Activated naive CD4-positive, alpha-beta T cell treated with anti-CD3 and anti-CD28 coated beads, Interleukin-2, amount 50 U/mL, for 72 hours (primary cell): Measurements from ENCODE around the gene KLF3. TPM values are rescaled to one million over a fixed set of nuclear protein-coding genes. Genes with fewer than 3 reads are reported as not detected.

Experiments
- ATAC-seq, 2 donors: fragments of 150-1000 bp; cut with Tn5 transposase; 2 replicates each; pipeline ENCODE4 v1.10.0; 2021; ENCODE audit warnings: mild to moderate bottlenecking in 2 of 2, moderate library complexity in 2 of 2
- DNase-seq, 2 donors: peaks; one replicate each; pipeline ENCODE4 v3.0.0; 2021 to 2022; ENCODE audit warnings: low spot score in 2 of 2
- H3K27ac Mint-ChIP-seq, 2 donors: one replicate each; pipeline ENCODE4 v1.8.0; 2022; ENCODE audit warnings: mild to moderate bottlenecking in 2 of 2, mixed read lengths in 2 of 2
- H3K36me3 Mint-ChIP-seq, 2 donors: one replicate each; pipeline ENCODE4 v1.8.0; 2022; ENCODE audit warnings: mixed read lengths in 2 of 2
- H3K9me3 Mint-ChIP-seq, 2 donors: one replicate each; pipeline ENCODE4 v1.8.0; 2022; ENCODE audit warnings: mixed read lengths in 2 of 2
- total RNA-seq, 2 donors: library from RNA; stranded (reverse); gene quantifications; one replicate each; pipeline ENCODE4 v1.2.3, GENCODE V29; 2022

Gene KLF3
- total RNA-seq, 2 donors from 2014 or later: 6.9 to 10.1 TPM

DNA sequence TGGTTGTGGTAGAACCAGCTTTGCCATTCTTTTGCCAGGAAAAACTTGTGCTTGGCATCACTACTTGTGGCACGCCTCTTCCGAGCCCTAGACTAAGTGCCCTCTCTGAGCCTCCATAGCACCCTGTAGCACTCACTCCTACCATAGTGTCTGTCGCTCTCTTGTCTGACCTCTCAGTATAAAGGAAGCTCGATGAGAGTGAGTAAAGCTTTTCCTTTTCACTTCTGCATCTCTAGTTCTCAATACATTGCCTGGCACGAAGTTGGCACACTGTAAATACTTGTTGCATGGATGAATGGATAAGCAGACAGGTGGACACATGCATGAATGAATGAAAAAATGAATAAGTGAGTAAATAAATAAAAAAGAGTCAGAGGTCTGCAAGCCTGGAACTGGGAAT, 70.4 kb downstream of the KLF3 start:
- Mint-ChIP-seq H3K27ac (no peak overlapping the region), H3K36me3 (peaks cover 0 to 9% of the 10 kb centered on the region in 2 donors), H3K9me3 (peaks cover 13 to 14% of the 10 kb centered on the region in 2 donors)
- ATAC-seq (no peak), DNase-seq (no peak)

DNA sequence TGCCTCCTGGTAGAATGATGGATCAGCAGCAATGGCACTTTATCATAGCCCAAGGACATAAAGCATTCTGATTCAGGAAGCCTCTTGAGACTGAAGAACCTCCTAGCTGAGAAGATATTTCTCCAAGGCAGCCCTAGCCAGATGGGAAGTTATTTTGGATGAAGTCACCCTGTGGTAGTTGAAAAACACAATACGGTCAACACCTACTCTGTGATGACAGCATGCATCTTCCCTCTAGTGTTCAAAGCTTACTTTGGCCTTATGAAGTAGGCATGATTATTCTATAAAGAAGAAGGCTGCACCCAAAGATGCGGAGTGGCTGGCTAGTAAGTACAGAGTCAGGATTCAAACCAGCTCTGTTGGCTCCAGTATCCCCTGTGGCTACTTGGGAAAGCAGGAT, 70.9 kb downstream of the KLF3 start:
- H3K27ac Mint-ChIP-seq: no peak overlapping the region
- peaks cover 0 to 9% of the 10 kb centered on the region in 2 donors for H3K36me3 Mint-ChIP-seq
- ATAC-seq (no peak), DNase-seq (no peak)
- H3K9me3 Mint-ChIP-seq: peaks cover 13 to 14% of the 10 kb centered on the region in 2 donors

DNA sequence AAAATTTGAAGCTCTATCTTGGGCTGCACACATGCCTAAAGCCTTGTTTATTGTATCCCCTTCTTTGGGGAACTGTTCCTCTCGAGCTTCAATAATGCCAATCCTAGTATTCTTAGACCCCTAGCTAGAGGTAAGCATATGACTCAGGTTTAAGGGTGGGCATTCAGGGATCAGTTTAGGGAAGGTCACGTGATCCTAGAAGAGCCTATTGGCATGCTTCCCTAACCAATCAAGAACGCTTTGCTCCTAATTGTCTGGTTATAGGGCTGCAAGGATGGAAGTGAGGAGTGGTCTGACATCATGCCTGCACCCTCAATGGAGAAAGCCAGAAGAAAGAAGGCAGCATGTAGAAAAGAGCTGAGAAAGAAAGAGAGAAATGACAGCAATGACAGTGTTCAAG, 71.9 kb downstream of the KLF3 start:
- ATAC-seq (no peak), DNase-seq (no peak)
- Mint-ChIP-seq H3K27ac (no peak overlapping the region), H3K9me3 (peaks cover 13 to 14% of the 10 kb centered on the region in 2 donors), H3K36me3 (peaks cover 0 to 9% of the 10 kb centered on the region in 2 donors)

DNA sequence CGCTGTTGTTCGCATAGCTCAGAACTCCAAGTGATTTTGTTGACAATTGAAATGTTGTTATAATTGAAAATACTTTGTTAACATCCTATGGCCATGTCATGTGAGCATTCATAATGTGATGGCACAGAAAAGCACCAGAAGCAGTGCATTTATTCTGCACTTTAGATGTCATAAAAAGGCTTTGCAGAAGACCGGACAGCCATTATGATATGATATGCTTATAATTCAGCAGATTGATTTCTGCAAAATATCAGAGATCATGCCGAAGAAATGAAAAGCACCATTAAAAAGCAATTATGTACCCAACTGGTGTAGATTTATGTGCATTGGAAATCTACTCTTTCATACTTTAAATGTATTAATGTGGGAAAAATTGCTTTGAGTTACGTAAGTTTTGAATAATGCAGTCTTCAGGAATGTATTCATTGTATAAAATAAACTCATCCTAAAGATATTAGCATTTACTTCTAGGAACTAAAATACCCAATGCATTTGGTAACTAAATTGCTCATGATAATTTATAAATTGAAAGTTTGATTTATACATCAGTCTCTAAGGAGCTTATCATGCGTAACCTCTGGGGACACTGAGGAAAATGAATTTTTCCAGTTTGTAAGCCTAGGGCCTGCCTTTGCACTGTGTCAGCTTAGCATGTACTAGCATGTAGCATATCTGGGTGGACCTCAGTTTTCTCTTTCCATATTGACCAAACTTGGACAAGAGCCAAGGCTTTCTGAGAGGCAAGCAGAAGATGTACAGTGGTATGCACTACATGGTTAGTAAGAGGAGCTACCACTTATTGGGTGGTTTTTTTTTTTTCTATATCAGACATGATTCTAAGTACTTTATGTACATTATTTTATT, 75.2 kb downstream of the KLF3 start:
- DNase-seq: no peak
- ATAC-seq: no peak

DNA sequence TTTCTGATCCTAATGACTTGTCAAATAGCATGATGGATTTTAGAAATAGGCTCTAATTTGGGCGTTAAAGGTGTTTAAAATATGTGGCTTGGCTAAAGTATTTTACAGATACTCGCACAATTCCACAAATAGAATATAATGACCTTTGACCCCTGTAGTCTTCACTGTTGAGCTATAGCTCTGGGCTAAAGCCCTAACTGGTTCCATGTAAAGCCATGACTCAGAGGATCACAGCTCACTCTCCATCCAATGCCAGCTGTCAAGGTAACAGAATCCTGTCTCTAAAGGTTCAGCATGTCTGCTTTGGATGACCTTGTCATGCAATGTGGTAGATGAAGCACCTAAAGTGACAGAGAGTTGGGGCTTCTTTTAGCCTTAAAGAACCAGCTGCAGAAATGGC, 76.3 kb downstream of the KLF3 start:
- ATAC-seq: no peak

More for the DNA sequence above, 75.2 kb downstream of the KLF3 start:
- H3K9me3 Mint-ChIP-seq: no peaks in the 10 kb centered on the region
- no peaks in the 10 kb centered on the region for H3K36me3 Mint-ChIP-seq
- H3K27ac Mint-ChIP-seq: no peak overlapping the region

DNA sequence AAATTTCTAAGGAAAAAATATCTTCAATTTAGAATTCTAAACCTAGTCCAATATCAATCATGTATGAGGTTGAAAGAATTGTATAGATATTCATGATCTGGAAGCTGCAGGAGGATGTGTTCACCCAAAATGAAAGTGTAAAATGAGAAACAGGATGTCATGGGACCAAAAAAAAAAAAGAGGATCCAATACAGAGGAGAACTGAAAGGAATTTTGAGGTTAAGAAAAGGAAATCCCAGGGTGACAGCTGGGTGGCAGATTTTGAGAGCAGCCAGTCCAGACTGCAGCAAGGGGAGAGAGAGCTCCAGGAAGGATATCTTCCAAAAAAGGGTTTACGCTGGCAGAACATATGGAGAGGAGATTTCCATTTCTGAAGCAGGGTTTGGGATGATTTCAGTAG, 79.9 kb downstream of the KLF3 start:
- peaks cover 10 to 19% of the 10 kb centered on the region in 2 donors for H3K36me3 Mint-ChIP-seq
- DNase-seq (no peak), ATAC-seq (no peak)
- H3K9me3 Mint-ChIP-seq: peaks cover 6 to 17% of the 10 kb centered on the region in 2 donors
- H3K27ac Mint-ChIP-seq: no peak overlapping the region

More for the DNA sequence above, 76.3 kb downstream of the KLF3 start:
- H3K9me3 Mint-ChIP-seq: no peaks in the 10 kb centered on the region
- H3K27ac Mint-ChIP-seq: no peak overlapping the region
- no peak for DNase-seq
- no peaks in the 10 kb centered on the region for H3K36me3 Mint-ChIP-seq

DNA sequence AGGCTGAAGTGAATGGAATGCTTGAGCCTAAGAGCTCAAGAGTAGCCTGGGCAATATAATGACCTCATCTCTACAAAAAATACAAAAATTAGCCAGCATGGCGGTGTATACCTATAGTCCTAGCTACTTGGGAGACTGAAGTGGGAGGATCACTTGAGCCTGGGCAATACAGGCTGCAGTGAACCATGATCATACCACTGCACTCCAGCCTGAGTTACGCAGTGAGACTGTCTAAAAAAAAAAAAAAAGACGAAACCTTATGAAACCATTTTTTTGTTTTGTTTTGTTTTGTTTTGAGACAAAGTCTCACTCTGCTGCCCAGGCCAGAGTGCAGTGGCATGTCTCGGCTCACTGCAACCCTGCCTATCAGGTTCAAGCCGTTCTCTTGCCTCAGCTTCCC, 81.9 kb downstream of the KLF3 start:
- H3K27ac Mint-ChIP-seq: no peak overlapping the region
- peaks cover 10 to 19% of the 10 kb centered on the region in 2 donors for H3K36me3 Mint-ChIP-seq
- ATAC-seq: no peak

DNA sequence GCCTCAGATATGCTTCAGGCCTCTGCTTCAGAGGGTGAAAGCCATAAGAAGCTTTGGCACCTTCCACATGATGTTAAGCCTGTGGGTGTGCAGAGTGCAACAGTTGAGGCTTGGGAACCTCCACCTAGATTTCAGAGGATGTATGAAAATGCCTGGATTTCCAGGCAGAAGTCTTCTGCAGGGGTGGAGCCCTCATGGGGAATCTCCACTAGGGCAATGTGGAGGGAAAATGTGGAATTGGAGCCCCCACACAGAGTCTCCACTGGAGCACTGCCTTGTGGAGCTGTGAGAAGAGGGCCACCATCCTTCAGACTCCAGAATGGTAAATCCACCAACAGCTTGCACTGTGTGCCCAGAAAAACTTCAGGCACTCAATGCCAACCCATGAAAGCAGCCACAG, 83.6 kb downstream of the KLF3 start:
- Mint-ChIP-seq H3K27ac (no peak overlapping the region), H3K36me3 (peaks cover 10 to 19% of the 10 kb centered on the region in 2 donors), H3K9me3 (peaks cover 6 to 17% of the 10 kb centered on the region in 2 donors)
- ATAC-seq: no peak
- no peak for DNase-seq

More for the DNA sequence above, 81.9 kb downstream of the KLF3 start:
- DNase-seq: no peak
- peaks cover 6 to 17% of the 10 kb centered on the region in 2 donors for H3K9me3 Mint-ChIP-seq

DNA sequence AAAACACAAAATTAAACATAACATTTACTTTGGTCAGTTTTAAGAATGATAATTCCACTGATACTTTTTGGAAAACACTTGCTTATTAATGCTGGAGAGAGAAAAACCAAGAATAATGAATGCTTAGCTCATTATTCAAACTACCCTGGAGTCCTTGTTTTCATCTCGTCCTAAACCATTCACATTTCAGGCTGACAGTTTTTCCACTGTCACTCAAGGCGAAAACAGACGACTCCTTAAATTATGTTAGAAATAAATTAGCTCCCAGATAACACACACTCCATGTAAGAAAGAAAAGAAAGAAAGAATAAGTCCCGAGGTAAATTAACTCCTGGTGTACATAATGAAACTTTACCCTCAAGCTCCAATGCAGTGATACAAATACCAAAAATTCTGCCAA, 85.3 kb downstream of the KLF3 start:
- DNase-seq (no peak), ATAC-seq (no peak)
- no peak overlapping the region for H3K27ac Mint-ChIP-seq
- peaks cover 10 to 19% of the 10 kb centered on the region in 2 donors for H3K36me3 Mint-ChIP-seq
- peaks cover 6 to 17% of the 10 kb centered on the region in 2 donors for H3K9me3 Mint-ChIP-seq

Other genes starting within 250 kb of the KLF3 start
- gene TLR10, start 118.8 kb downstream of the KLF3 start, total RNA-seq: under 1 TPM in 1 of 2 donors, not detected in 1; 0.27 TPM
- 1 to 10 TPM; 1.1 to 3.2 TPM for gene TLR1, start 140.6 kb downstream of the KLF3 start, total RNA-seq
- 1 to 10 TPM; 3.7 to 5.1 TPM for gene TLR6, start 192.6 kb downstream of the KLF3 start, total RNA-seq
- gene FAM114A1, start 203.6 kb downstream of the KLF3 start, total RNA-seq: 1 to 10 TPM in 1 of 2 donors, under 1 TPM in 1; 0.41 to 1.4 TPM